ENCODE data around the gene LCN6. TPM values are rescaled to one million over a fixed set of nuclear protein-coding genes. Genes with fewer than 3 reads are reported as not detected.

The LCN6 gene
- total and polyA plus RNA-seq, 9 of the 15 experiments (the other 6 are each of a cell fraction or from before 2014, with no cell fraction given) = 0.10 to 0.45 (median 0.37) TPM; not detected in 5

DNA sequence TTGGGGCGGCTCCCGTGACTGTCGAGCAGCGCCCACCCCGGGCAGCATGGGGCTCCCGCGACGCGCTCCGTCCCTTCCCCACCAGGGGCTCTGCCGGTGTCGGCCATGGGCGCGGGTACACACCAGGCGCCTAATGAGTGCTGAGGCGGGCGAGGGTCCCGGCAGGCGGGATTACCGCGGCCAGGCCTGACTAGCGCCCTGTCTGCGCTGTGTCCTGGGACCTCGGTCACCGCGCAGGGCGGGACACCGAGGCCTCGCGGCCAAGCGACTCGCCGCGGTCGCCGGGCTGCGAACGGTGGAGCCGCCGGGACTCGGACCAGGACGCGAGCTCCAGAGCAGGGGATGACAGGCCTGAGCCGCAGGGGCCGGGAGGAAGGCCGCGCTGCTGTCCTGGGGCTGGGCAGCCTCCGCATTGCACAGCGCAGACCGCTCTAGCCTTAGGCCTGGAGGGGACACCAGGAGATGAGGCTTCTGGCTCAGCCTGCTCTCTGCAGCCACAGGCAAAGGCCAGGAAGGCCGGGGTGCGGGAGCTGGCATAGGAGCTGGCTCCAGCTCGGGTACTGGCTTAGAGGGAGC is 19.7 kb downstream of the LCN6 start (continued):
- 0 out of 2 replicates have a peak, but pooled peaks have one; percentile 70 for TF ChIP-seq KAT7 (CRISPR knock-in tag; IDR thresholded peaks at IDR 0.05; ENCODE audit: borderline replicate concordance)
- TF ChIP-seq THRAP3 (IDR thresholded peaks at IDR 0.05; ENCODE audit: borderline replicate concordance) = no peak
- TF ChIP-seq MTA3 (IDR thresholded peaks at IDR 0.05; ENCODE audit: borderline replicate concordance) = no peak
- TF ChIP-seq TCFL5 (CRISPR knock-in tag; conservative IDR thresholded peaks at IDR 0.05) = no peak
- no peak for TF ChIP-seq KDM5B (IDR thresholded peaks at IDR 0.05; ENCODE audit: insufficient replicate concordance, low read depth, low read length)
- no peak for TF ChIP-seq TCF7L2 (IDR thresholded peaks at IDR 0.05; ENCODE audit: low read depth, low read length)
- TF ChIP-seq, protein P1, sequence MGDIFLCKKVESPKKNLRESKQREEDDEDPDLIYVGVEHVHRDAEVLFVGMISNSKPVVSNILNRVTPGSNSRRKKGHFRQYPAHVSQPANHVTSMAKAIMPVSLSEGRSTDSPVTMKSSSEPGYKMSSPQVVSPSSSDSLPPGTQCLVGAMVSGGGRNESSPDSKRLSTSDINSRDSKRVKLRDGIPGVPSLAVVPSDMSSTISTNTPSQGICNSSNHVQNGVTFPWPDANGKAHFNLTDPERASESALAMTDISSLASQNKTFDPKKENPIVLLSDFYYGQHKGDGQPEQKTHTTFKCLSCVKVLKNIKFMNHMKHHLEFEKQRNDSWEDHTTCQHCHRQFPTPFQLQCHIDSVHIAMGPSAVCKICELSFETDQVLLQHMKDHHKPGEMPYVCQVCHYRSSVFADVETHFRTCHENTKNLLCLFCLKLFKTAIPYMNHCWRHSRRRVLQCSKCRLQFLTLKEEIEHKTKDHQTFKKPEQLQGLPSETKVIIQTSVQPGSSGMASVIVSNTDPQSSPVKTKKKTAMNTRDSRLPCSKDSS (IDR thresholded peaks at IDR 0.05; ENCODE audit: low read depth, partially characterized antibody) = no peak
- 0 out of 2 replicates have a peak, but pooled peaks have one; percentile 86 for TF ChIP-seq ZNF830 (CRISPR knock-in tag; IDR thresholded peaks at IDR 0.05)
- TF ChIP-seq, protein P2, sequence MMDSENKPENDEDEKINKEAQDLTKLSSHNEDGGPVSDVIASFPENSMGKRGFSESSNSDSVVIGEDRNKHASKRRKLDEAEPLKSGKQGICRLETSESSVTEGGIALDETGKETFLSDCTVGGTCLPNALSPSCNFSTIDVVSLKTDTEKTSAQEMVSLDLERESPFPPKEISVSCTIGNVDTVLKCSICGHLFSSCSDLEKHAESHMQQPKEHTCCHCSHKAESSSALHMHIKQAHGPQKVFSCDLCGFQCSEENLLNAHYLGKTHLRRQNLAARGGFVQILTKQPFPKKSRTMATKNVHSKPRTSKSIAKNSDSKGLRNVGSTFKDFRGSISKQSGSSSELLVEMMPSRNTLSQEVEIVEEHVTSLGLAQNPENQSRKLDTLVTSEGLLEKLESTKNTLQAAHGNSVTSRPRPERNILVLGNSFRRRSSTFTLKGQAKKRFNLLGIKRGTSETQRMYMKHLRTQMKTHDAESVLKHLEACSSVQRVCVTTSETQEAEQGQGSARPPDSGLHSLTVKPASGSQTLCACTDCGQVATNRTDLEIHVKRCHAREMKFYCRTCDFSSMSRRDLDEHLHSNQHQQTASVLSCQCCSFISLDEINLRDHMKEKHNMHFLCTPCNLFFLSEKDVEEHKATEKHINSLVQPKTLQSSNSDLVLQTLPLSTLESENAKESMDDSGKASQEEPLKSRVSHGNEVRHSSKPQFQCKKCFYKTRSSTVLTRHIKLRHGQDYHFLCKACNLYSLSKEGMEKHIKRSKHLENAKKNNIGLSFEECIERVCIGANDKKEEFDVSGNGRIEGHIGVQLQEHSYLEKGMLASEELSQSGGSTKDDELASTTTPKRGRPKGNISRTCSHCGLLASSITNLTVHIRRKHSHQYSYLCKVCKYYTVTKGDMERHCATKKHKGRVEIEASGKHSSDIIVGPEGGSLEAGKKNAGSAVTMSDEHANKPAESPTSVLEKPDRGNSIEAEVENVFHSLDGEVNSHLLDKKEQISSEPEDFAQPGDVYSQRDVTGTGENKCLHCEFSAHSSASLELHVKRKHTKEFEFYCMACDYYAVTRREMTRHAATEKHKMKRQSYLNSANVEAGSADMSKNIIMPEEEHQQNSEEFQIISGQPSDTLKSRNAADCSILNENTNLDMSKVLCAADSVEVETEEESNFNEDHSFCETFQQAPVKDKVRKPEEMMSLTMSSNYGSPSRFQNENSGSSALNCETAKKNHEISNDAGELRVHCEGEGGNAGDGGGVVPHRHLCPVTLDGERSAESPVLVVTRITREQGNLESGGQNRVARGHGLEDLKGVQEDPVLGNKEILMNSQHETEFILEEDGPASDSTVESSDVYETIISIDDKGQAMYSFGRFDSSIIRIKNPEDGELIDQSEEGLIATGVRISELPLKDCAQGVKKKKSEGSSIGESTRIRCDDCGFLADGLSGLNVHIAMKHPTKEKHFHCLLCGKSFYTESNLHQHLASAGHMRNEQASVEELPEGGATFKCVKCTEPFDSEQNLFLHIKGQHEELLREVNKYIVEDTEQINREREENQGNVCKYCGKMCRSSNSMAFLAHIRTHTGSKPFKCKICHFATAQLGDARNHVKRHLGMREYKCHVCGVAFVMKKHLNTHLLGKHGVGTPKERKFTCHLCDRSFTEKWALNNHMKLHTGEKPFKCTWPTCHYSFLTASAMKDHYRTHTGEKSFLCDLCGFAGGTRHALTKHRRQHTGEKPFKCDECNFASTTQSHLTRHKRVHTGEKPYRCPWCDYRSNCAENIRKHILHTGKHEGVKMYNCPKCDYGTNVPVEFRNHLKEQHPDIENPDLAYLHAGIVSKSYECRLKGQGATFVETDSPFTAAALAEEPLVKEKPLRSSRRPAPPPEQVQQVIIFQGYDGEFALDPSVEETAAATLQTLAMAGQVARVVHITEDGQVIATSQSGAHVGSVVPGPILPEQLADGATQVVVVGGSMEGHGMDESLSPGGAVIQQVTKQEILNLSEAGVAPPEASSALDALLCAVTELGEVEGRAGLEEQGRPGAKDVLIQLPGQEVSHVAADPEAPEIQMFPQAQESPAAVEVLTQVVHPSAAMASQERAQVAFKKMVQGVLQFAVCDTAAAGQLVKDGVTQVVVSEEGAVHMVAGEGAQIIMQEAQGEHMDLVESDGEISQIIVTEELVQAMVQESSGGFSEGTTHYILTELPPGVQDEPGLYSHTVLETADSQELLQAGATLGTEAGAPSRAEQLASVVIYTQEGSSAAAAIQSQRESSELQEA (IDR thresholded peaks at IDR 0.05; ENCODE audit: low read depth) = 0 out of 2 replicates have a peak, but pooled peaks have one; percentile 6
- TF ChIP-seq HSF4 (CRISPR knock-in tag; IDR thresholded peaks at IDR 0.05; ENCODE audit: borderline replicate concordance) = no peak
- no peak for TF ChIP-seq DACH1 (IDR thresholded peaks at IDR 0.05; ENCODE audit: partially characterized antibody)
- TF ChIP-seq, protein P3, sequence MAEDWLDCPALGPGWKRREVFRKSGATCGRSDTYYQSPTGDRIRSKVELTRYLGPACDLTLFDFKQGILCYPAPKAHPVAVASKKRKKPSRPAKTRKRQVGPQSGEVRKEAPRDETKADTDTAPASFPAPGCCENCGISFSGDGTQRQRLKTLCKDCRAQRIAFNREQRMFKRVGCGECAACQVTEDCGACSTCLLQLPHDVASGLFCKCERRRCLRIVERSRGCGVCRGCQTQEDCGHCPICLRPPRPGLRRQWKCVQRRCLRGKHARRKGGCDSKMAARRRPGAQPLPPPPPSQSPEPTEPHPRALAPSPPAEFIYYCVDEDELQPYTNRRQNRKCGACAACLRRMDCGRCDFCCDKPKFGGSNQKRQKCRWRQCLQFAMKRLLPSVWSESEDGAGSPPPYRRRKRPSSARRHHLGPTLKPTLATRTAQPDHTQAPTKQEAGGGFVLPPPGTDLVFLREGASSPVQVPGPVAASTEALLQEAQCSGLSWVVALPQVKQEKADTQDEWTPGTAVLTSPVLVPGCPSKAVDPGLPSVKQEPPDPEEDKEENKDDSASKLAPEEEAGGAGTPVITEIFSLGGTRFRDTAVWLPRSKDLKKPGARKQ (CRISPR knock-in tag; IDR thresholded peaks at IDR 0.05) = no peak
- TF ChIP-seq TOE1 (IDR thresholded peaks at IDR 0.05; ENCODE audit: borderline replicate concordance) = no peak
- TF ChIP-seq TOE1 (CRISPR knock-in tag; IDR thresholded peaks at IDR 0.05; ENCODE audit: borderline replicate concordance, low read depth) = no peak
- no peak for TF ChIP-seq ZC3H8 (IDR thresholded peaks at IDR 0.05)

Data from K562 (cell line).